RPMI8226 (cell line): Measurements from ENCODE around the gene CDCA7L.
"Not testable (repeated sequence)": the region's sequence is repeated elsewhere in the genome, so short reads cannot be mapped to it uniquely, and the experiment has no call there.

Experiments used
- DNase-seq: peaks from one replicate; pipeline ENCODE4 v3.0.0-alpha.2; 2015

CDCA7L gene

GRCh38 chr7:21942955-21943354 is 2.7 kb downstream of the CDCA7L start:
- no peak for DNase-seq

GRCh38 chr7:21941611-21942141 is 4.0 kb downstream of the CDCA7L start:
- no peak for DNase-seq

GRCh38 chr7:21939858-21940372 is 5.8 kb downstream of the CDCA7L start:
- DNase-seq = no peak

- no peak for DNase-seq
Measured at GRCh38 chr7:21939136-21939857, 6.4 kb downstream of the CDCA7L start.

GRCh38 chr7:21938463-21938862 is 7.2 kb downstream of the CDCA7L start:
- DNase-seq = no peak

- DNase-seq = no peak
Measured at GRCh38 chr7:21934808-21935207, 10.9 kb downstream of the CDCA7L start.

GRCh38 chr7:21933293-21933692 is 12.4 kb downstream of the CDCA7L start:
- not testable (repeated sequence) for DNase-seq

GRCh38 chr7:21927693-21928092 is 18.0 kb downstream of the CDCA7L start:
- no peak for DNase-seq

GRCh38 chr7:21926448-21926847 is 19.3 kb downstream of the CDCA7L start:
- no peak for DNase-seq

GRCh38 chr7:21923658-21924057 is 22.0 kb downstream of the CDCA7L start:
- DNase-seq = peak; percentile 30

- DNase-seq = no peak
Measured at GRCh38 chr7:21922605-21923004, 23.1 kb downstream of the CDCA7L start.

- no peak for DNase-seq
Measured at GRCh38 chr7:21920936-21921335, 24.8 kb downstream of the CDCA7L start.

- DNase-seq = no peak
Measured at GRCh38 chr7:21918216-21918615, 27.5 kb downstream of the CDCA7L start.

GRCh38 chr7:21916629-21917028 is 29.1 kb downstream of the CDCA7L start:
- no peak for DNase-seq

GRCh38 chr7:21916176-21916575 is 29.5 kb downstream of the CDCA7L start:
- DNase-seq = no peak

- no peak for DNase-seq
Measured at GRCh38 chr7:21915140-21915539, 30.6 kb downstream of the CDCA7L start.

GRCh38 chr7:21914671-21915070 is 31.0 kb downstream of the CDCA7L start:
- DNase-seq = no peak

GRCh38 chr7:21912931-21913780 is 32.5 kb downstream of the CDCA7L start:
- no peak for DNase-seq

GRCh38 chr7:21912305-21912704 is 33.4 kb downstream of the CDCA7L start:
- no peak for DNase-seq

- DNase-seq = no peak
Measured at GRCh38 chr7:21911341-21911875, 34.3 kb downstream of the CDCA7L start.

GRCh38 chr7:21910253-21910652 is 35.4 kb downstream of the CDCA7L start:
- DNase-seq = no peak

GRCh38 chr7:21908746-21909145 is 37.0 kb downstream of the CDCA7L start:
- no peak for DNase-seq

GRCh38 chr7:21903020-21903786 is 42.5 kb downstream of the CDCA7L start:
- no peak for DNase-seq
